ENCODE results near the gene ARID4B.
"Not testable (repeated sequence)": the region's sequence is repeated elsewhere in the genome, so short reads cannot be mapped to it uniquely, and the experiment has no call there.

ARID4B gene

DNA sequence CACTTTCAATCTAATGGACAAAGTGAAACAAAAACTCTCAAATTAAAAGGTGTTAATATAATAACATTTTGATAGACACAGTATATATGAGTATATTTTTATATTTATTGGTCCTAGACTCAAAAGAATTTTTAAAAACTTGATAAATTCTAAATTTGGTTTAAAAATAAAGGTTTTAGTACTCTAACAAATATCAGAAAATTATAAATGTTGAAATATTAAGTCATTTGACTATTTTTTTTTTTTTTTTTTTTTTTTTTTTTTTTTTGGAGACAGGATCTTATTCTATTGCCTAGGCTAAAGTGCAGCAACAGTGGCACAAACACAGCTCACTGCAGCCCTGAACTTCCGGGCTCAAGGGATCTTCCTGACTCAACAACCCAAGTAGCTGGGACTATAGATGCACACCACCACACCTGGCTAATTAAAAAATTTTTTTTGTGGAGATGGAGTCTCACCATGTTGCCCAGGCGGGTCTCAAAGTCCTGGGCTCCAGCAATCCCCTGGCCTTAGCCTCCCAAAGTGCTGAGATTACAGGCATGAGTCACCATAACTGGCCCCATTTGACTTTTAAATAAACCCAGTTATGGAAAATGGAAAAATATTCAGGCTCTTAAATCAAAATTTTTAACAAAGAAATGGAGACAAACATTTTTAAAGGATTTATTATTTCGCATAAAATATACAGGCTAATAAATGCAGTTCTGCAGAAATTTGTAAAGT is 106.2 kb downstream of the ARID4B start:
- Mint-ChIP-seq H3K27ac (no peak overlapping the region), H3K36me3 (ENCODE audit: low read depth) (peaks cover 21% of the 10 kb centered on the region), H3K27me3 (no peaks in the 10 kb centered on the region), H3K4me1 (no peaks in the 10 kb centered on the region), H3K4me3 (no peak overlapping the region), H3K9me3 (no peaks in the 10 kb centered on the region)
- DNase-seq, result no peak
- ATAC-seq, result no peak

DNA sequence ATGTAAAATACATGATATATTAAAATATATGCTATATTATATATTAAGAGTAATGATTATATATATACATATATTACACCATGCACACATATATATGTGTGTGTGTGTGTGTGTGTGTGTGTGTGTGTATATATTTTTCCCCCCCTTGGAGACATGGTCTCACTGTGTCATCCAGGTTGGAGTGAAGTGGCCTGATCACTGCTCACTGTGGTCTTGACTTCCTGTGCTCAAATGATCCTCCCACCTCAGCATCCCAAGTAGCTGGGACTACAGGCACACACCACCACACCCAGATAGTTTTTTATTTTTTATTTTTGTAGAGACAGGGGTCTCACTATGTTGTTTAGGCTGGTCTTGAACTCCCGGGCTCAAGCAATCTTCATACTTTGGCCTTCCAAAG is 112.5 kb downstream of the ARID4B start:
- ATAC-seq (no peak), DNase-seq (no peak)
- H3K36me3 Mint-ChIP-seq (ENCODE audit: low read depth), result peaks cover 31% of the 10 kb centered on the region
- H3K4me1 Mint-ChIP-seq, result peaks cover 11% of the 10 kb centered on the region
- no peaks in the 10 kb centered on the region for H3K27me3 Mint-ChIP-seq
- H3K9me3 Mint-ChIP-seq, result no peaks in the 10 kb centered on the region
- no peak overlapping the region for H3K4me3 Mint-ChIP-seq
- H3K27ac Mint-ChIP-seq, result no peak overlapping the region

DNA sequence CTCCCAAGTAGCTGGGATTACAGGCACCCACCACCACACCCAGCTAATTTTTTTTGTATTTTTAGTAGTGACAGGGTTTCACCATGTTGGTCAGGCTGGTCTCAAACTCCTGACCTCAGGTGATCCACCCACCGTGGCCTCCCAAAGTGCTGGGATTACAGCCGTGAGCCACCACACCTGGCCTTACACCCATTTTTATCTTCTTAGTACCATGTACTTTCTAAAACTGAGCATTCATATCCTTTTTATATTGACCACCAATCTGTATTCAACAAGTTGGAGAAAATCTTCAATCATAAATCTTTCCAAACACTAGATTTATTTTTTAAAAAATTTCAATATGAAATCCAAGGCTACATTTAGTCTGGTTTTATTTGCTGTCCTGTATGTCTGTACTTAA is 113.0 kb downstream of the ARID4B start:
- not testable (repeated sequence) for H3K27ac Mint-ChIP-seq, ATAC-seq, H3K4me3 Mint-ChIP-seq, H3K9me3 Mint-ChIP-seq, H3K27me3 Mint-ChIP-seq, DNase-seq
- peaks cover 11% of the 10 kb centered on the region for H3K4me1 Mint-ChIP-seq
- H3K36me3 Mint-ChIP-seq (ENCODE audit: low read depth), result peaks cover 32% of the 10 kb centered on the region

DNA sequence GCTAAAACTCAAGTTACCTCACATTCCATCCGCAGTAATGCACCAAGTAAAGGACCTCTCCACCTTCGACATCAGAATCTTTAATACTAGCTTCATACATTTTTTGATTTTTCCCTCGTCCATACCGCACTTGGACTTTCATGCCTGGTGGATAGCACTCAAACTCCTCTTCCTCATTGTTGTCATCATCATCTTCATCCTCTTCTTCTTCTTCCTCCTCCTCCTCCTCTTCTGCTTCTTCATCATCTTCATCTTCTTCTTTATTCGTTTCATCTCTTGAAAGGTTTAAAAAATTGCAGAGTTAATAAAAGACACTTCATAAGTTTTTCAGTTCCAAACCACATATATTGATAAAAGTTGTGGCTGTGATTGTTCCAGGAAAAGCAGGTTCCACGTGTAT is 114.2 kb downstream of the ARID4B start:
- ATAC-seq (no peak), DNase-seq (no peak)
- peaks cover 11% of the 10 kb centered on the region for H3K4me1 Mint-ChIP-seq
- peaks cover 31% of the 10 kb centered on the region for H3K36me3 Mint-ChIP-seq (ENCODE audit: low read depth)
- no peaks in the 10 kb centered on the region for H3K27me3 Mint-ChIP-seq
- no peaks in the 10 kb centered on the region for H3K9me3 Mint-ChIP-seq
- H3K4me3 Mint-ChIP-seq, result no peak overlapping the region
- H3K27ac Mint-ChIP-seq, result peak overlapping the region; percentile 0

DNA sequence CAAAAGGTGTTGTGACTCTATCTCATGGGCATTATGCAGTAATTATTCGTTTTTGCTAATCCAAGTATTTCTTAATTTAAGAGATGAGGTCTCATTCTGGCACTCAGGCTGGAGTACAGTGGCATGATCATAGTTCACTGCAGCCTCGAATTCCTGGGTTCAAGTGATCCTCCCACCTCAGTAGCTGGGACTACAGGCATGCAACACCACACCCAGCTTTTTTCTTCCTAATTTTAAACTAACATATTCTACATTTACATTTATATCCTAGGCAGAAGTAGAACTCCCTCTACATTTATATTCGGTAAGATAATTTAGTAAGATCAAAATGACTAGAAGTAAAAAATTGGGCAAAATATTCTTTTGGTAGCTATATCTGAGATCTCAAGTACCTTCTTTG is 116.5 kb downstream of the ARID4B start:
- Mint-ChIP-seq H3K9me3 (no peaks in the 10 kb centered on the region), H3K4me1 (peaks cover 24% of the 10 kb centered on the region), H3K36me3 (ENCODE audit: low read depth) (peaks cover 28% of the 10 kb centered on the region), H3K27me3 (no peaks in the 10 kb centered on the region), H3K27ac (no peak overlapping the region), H3K4me3 (no peak overlapping the region)
- DNase-seq (no peak), ATAC-seq (no peak)

DNA sequence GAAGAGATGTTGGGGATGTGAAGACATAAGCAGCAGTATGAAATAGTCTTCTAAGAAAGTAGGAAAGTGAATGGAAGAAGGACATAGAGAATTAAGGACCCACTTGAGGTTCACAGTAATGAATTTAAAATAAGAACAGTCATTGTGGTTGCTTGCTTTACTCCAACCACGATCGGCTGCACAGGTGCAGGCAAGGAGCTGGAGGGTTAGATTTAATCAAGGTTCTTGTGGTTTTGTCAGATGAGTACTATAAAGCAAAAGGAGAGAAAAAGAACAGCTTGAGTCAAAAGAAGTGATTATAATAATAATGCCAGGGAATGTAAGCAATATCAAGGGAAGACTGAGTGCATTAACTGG is 120.8 kb downstream of the ARID4B start:
- Mint-ChIP-seq H3K36me3 (ENCODE audit: low read depth) (peaks cover 31% of the 10 kb centered on the region), H3K27ac (peak overlapping the region; percentile 94), H3K4me1 (peaks cover 25% of the 10 kb centered on the region), H3K27me3 (no peaks in the 10 kb centered on the region), H3K4me3 (peak overlapping the region; percentile 28), H3K9me3 (no peaks in the 10 kb centered on the region)
- ATAC-seq (peak; percentile 83), DNase-seq (peak; percentile 22)

DNA sequence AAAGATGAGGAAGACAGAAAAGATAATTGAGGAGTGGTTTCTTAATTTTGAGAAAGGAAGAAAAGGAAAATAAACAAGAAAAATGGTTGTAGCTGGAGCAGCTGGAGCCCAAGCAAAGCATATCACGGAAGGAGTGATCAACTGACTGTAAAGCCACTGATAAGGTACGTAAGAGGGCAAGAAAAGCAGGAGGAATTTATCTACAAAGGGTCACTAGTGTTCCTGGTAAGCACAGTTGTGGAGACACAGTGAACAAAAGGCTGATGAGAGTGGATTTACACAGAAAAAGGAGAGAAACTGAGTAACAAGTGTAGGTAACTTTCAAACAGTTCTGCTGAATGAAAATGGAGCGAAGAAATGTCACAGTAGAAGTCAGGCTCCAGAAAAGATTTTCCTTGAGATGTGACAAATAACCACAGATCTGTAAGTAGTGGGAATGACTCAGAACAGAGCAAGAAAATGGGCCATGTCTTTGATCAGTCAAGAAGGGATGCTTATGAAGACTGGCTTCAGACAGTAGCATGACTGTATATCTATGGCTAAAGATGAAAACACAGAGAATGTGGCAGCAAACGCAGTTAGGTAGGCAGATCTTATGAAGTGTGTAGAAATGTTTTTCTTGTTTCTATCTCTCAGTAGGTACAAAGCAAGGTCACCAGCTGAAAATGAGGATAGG is 121.3 kb downstream of the ARID4B start:
- ATAC-seq (peak; percentile 100), DNase-seq (no peak)
- H3K4me3 Mint-ChIP-seq, result peak overlapping the region; percentile 53
- H3K4me1 Mint-ChIP-seq, result peaks cover 25% of the 10 kb centered on the region
- H3K36me3 Mint-ChIP-seq (ENCODE audit: low read depth), result peaks cover 27% of the 10 kb centered on the region
- H3K9me3 Mint-ChIP-seq, result no peaks in the 10 kb centered on the region
- H3K27me3 Mint-ChIP-seq, result no peaks in the 10 kb centered on the region
- H3K27ac Mint-ChIP-seq, result peak overlapping the region; percentile 94

DNA sequence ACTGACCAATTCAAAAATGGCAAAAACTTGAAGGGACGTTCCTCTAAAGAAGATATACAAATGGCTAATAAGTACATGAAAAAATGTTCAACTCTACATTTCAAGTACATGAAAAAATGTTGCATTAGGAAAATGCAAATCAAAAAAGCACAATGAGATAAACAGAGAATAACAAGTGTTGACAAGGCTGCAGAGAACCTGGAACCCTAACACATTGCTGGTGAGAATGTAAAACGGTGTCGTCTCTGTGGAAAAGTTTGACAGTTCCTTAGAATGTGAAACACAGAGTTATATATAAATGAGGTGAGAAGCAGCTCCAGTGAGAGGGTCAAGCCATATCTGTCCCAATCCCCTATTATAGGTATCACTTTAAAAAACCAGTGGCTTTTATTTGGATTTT is 122.3 kb downstream of the ARID4B start:
- Mint-ChIP-seq H3K4me1 (peaks cover 25% of the 10 kb centered on the region), H3K36me3 (ENCODE audit: low read depth) (peaks cover 20% of the 10 kb centered on the region), H3K9me3 (no peaks in the 10 kb centered on the region), H3K27ac (no peak overlapping the region), H3K4me3 (no peak overlapping the region), H3K27me3 (no peaks in the 10 kb centered on the region)
- no peak for DNase-seq
- no peak for ATAC-seq

DNA sequence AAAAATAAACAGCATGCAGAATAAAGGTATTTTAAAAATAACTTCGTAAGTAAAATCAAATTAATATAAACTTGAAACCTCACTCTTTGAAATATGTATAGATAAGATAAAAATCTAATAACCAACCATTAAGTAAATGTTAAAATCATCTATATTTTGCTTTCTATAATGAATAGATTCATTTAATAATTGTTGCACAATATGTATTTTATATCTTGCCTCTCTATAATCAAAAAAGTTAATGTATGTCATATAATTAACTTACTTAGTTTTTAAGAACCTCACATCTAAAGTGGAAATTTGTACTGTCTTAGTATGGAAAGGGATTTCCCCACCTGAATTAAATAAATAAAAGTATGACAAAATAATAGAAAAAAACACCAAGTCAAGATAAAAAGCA is 124.6 kb downstream of the ARID4B start:
- H3K27me3 Mint-ChIP-seq, result no peaks in the 10 kb centered on the region
- H3K36me3 Mint-ChIP-seq (ENCODE audit: low read depth), result peaks cover 11% of the 10 kb centered on the region
- no peak overlapping the region for H3K27ac Mint-ChIP-seq
- ATAC-seq, result no peak
- peaks cover 27% of the 10 kb centered on the region for H3K4me1 Mint-ChIP-seq
- H3K9me3 Mint-ChIP-seq, result no peaks in the 10 kb centered on the region
- H3K4me3 Mint-ChIP-seq, result no peak overlapping the region
- DNase-seq, result no peak

DNA sequence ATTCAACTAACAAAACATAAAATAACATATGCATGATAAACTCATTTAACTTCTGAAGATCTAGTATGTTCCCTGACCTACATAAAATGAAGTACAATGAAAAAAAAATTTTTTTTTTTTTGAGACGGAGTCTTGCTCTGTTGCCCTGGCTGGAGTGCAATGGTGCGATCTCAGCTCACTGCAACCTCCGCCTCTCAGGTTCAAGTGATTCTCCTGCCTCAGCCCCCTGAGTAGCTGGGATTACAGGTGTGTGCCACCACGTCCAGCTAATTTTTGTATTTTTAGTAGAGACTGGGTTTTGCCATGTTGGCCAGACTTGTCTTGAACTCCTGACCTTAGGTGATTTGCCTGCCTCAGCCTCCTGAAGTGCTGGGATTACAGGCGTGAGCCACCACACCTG is 125.5 kb downstream of the ARID4B start:
- peaks cover 23% of the 10 kb centered on the region for H3K4me1 Mint-ChIP-seq
- peaks cover 10% of the 10 kb centered on the region for H3K36me3 Mint-ChIP-seq (ENCODE audit: low read depth)
- not testable (repeated sequence) for H3K27ac Mint-ChIP-seq, H3K4me3 Mint-ChIP-seq, DNase-seq, ATAC-seq, H3K27me3 Mint-ChIP-seq, H3K9me3 Mint-ChIP-seq

DNA sequence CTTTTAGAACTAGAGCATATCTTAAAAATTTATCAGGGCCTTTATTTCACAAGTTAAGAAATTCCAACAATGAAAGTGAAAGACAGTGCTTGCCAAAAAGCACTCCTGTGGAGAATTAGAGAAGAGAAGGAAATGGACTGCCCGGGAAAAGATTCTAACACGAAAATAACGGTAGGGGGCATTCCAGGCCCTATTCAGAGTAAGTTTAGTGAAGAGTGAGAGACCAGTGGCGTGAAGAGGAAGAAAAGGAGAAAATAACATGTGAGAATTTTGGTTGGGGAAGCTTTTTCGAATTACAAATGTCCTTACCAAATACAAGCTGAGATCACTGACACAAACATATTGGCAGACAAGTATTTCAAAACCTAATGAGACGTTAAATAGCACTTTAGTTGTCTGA is 128.5 kb downstream of the ARID4B start:
- Mint-ChIP-seq H3K27ac (no peak overlapping the region), H3K4me1 (peaks cover 2% of the 10 kb centered on the region), H3K9me3 (no peaks in the 10 kb centered on the region), H3K36me3 (ENCODE audit: low read depth) (peaks cover 3% of the 10 kb centered on the region), H3K27me3 (no peaks in the 10 kb centered on the region), H3K4me3 (no peak overlapping the region)
- DNase-seq (no peak), ATAC-seq (no peak)

DNA sequence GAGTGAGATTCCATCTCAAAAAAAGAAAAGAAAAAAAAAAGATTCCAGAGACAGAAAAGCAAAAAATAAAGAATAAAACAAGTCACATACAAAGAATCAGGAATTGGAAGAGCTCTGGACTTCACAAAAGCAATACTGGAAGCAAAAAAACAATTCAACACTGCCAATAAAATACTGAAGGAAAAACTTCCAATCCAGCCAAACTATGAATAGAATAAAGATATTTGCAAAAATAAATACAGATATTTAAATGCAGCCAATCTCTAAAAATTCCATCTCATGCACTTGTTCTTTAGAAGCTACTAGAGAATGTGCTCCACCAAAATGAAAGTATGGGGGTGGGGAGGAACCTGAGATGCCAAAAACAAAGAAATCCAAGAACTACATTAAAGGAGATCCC is 137.5 kb downstream of the ARID4B start:
- no peak for DNase-seq
- peaks cover 5% of the 10 kb centered on the region for H3K4me1 Mint-ChIP-seq
- no peak for ATAC-seq
- H3K27me3 Mint-ChIP-seq, result no peaks in the 10 kb centered on the region
- no peak overlapping the region for H3K4me3 Mint-ChIP-seq
- no peak overlapping the region for H3K27ac Mint-ChIP-seq
- H3K36me3 Mint-ChIP-seq (ENCODE audit: low read depth), result peaks cover 30% of the 10 kb centered on the region
- H3K9me3 Mint-ChIP-seq, result no peaks in the 10 kb centered on the region

DNA sequence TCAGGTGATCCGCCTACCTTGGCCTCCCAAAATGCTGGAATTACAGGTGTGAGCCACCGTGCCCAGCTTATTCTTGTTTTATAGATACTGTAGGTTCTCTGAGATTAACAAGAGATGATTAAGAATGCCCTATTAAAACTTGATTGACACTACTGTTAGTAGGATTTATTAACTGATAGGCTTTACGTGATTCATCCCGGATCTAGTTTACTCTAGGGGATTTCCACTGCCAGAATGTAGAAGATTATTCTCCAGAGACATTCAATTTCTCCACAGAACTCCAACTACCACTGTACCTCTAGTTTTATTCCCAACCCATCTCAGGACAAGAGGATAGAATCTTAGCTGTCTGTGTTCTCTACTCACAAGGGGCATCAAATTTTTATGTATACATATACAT is 140.7 kb downstream of the ARID4B start:
- ATAC-seq (no peak), DNase-seq (no peak)
- Mint-ChIP-seq H3K9me3 (no peaks in the 10 kb centered on the region), H3K4me3 (no peak overlapping the region), H3K27me3 (no peaks in the 10 kb centered on the region), H3K27ac (no peak overlapping the region), H3K4me1 (peaks cover 8% of the 10 kb centered on the region), H3K36me3 (ENCODE audit: low read depth) (peaks cover 28% of the 10 kb centered on the region)

DNA sequence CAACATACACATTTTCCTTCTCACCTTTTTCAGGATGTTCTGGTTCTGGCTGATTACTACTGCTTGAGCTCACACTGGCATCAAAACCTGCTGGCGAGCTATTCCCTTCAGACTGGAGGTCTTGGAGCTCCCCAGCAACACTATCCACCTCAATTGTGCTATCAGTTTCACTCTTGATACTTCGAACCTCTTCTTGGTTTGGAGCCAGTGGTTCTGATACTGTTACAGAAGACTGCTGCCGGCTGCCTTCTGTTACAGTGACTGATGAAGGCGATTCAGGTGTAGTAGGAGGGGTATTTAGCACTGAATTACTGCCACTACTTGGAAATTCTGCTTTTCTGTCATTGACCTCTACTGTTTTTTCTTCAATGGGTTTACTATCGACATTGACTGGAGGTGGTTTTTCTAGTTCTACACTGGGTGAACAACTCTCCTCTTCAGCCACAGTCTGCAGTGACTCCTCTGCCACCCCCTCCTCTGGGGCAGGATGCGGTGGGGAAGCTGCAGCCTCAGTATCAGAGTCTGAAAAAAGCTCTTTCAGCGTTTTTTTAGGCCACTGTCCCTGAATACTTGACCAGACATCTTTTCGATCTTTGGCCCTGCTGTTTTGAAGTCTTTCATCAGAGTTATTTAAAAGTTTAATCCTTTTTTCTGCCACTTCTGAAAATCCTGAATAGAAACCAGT is 146.3 kb downstream of the ARID4B start:
- DNase-seq, result no peak
- H3K36me3 Mint-ChIP-seq (ENCODE audit: low read depth), result peaks cover 35% of the 10 kb centered on the region
- H3K4me1 Mint-ChIP-seq, result peaks cover 12% of the 10 kb centered on the region
- H3K27me3 Mint-ChIP-seq, result no peaks in the 10 kb centered on the region
- H3K9me3 Mint-ChIP-seq, result no peaks in the 10 kb centered on the region
- H3K4me3 Mint-ChIP-seq, result no peak overlapping the region
- peak; percentile 61 for ATAC-seq
- peak overlapping the region; percentile 21 for H3K27ac Mint-ChIP-seq

DNA sequence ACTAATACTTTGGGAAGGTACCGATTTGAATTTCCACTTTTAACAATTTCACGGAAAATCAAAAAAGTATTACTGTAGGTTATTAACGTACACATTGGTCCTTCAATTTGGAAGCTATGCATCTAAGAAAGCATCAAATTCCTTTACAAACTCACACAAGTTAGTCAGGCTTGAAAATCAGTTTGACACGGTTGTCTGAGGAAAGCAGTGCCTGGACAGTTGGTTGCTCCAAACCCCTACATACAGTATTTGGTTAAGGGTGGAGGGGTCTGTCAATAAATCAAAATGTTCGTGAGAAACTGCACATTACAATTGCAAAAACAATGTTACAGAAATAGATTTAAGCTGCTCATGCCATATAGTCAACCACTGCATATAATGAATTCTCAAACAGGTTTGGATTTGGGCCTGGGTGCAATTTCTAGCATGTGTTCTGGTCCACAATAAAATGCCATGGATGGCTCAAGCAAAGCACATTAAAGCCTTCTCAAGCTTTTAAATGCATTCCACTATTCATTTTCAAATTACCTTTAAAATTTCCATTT is 147.0 kb downstream of the ARID4B start:
- Mint-ChIP-seq H3K4me3 (no peak overlapping the region), H3K27me3 (no peaks in the 10 kb centered on the region), H3K4me1 (peaks cover 12% of the 10 kb centered on the region), H3K9me3 (no peaks in the 10 kb centered on the region), H3K36me3 (ENCODE audit: low read depth) (peaks cover 34% of the 10 kb centered on the region), H3K27ac (peak overlapping the region; percentile 6)
- ATAC-seq, result no peak
- DNase-seq, result no peak

Data from activated naive CD8-positive, alpha-beta T cell treated with anti-CD3 and anti-CD28 coated beads, Interleukin-2, amount 50 U/mL, for 24 hours (primary cell).